Measurements from ENCODE around the gene LAMP1.
"Not testable (repeated sequence)": the region's sequence is repeated elsewhere in the genome, so short reads cannot be mapped to it uniquely, and the experiment has no call there.

Gene LAMP1

DNA sequence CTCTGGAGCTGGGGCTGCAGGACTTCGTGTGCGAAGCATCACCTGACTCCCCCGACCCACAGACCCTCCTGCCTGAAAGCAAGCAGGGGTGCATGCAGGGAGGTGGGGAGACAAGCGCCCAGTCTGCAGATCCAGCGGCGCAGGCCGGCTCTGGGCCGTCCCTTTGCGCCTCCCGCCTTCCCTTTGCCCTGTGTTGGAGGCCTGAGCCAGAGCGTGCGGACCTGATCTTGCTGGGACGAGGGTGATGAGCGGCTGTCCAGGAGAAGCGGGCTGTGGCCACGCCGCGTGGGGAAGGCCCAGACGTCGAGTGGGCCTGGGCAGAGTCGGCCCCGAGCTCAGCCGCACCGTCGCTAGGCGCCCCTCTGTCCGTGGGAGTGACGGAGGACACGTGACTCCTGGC lies 72.2 kb downstream of the LAMP1 start:
- ChIA-PET POLR2A (ENCODE audit: low non-redundant PET) (no interaction called here), CTCF (no interaction called here)
- no peak for DNase-seq (ENCODE audit: low spot score)
- no peak overlapping the region for H3K27ac ChIP-seq
- TF ChIP-seq, protein P1, sequence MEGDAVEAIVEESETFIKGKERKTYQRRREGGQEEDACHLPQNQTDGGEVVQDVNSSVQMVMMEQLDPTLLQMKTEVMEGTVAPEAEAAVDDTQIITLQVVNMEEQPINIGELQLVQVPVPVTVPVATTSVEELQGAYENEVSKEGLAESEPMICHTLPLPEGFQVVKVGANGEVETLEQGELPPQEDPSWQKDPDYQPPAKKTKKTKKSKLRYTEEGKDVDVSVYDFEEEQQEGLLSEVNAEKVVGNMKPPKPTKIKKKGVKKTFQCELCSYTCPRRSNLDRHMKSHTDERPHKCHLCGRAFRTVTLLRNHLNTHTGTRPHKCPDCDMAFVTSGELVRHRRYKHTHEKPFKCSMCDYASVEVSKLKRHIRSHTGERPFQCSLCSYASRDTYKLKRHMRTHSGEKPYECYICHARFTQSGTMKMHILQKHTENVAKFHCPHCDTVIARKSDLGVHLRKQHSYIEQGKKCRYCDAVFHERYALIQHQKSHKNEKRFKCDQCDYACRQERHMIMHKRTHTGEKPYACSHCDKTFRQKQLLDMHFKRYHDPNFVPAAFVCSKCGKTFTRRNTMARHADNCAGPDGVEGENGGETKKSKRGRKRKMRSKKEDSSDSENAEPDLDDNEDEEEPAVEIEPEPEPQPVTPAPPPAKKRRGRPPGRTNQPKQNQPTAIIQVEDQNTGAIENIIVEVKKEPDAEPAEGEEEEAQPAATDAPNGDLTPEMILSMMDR (conservative IDR thresholded peaks at IDR 0.05; ENCODE audit: low read depth), result no peak

DNA sequence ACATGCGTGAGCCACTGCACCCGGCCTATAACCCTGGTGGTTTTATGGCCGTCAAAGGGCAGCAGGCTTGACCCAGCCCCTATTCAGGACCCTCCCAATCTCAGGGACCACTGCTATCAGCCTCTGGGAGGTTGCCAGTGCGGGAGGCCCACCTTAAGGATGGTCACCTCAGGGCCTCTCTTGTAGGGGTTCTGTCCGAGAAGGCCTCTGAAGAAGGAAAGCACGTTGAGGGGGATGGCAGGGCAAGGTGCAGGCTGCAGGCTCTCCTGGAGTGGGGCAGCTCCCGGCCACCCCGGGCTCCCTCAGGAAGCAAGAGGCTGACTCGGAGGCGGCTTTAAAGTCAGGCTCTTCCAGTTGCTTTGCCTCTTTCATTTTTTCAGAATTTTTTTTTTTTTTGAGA lies 72.8 kb downstream of the LAMP1 start:
- ChIA-PET POLR2A (ENCODE audit: low non-redundant PET) (no interaction called here), CTCF (no interaction called here)
- no peak overlapping the region for H3K27ac ChIP-seq
- DNase-seq (ENCODE audit: low spot score), result no peak
- TF ChIP-seq, protein P1 (conservative IDR thresholded peaks at IDR 0.05; ENCODE audit: low read depth), result no peak

DNA sequence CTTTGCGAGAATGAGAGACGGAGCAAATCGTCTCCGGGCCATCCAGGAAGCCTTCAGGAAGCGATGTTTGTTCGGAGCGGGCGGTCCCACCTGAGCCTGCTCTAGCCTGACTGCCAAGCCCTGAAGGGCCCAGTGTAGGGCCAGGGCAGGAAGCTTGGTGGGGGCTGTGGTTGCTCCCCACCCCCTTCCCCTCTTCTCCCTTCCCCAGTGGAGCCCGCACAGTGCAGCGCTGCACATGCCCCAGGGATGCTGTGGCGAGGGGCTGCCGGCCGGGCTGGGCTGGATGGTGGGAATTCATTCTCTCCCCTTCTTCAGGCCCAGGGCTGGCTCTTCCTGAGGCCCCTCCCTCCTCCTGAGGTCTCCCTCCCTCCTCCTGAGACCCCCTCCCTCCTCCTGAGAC lies 74.0 kb downstream of the LAMP1 start:
- DNase-seq (ENCODE audit: low spot score), result no peak
- ChIA-PET CTCF (no interaction called here), POLR2A (ENCODE audit: low non-redundant PET) (no interaction called here)
- no peak overlapping the region for H3K27ac ChIP-seq
- TF ChIP-seq, protein P1 (conservative IDR thresholded peaks at IDR 0.05; ENCODE audit: low read depth), result no peak

DNA sequence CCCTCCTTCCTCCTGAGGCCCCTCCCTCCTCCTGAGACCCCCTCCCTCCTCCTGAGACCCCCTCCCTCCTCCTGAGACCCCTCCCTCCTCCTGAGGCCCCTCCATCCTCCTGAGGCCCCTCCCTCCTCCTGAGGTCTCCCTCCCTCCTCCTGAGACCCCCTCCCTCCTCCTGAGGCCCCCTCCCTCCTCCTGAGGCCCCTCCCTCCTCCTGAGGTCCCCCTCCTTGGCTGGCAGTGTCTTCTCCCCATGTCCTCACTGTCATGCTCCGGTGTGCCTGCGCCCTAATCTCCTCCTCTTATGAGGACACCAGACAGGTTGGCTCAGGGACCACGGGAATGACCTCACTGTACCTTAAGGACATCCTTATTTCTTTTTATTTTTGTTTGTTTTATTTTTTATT lies 74.7 kb downstream of the LAMP1 start:
- CTCF ChIA-PET; POLR2A ChIA-PET (ENCODE audit: low non-redundant PET): not testable (repeated sequence)

More for the DNA sequence above, 74.7 kb downstream of the LAMP1 start:
- DNase-seq (ENCODE audit: low spot score); H3K27ac ChIP-seq: not testable (repeated sequence)
